ENCODE data around the gene PACS2. TPM values are rescaled to one million over a fixed set of nuclear protein-coding genes. Genes with fewer than 3 reads are reported as not detected.

The PACS2 gene
- total RNA-seq, 3 donors from 2014 or later: 23.1 to 27.2 (median 24.8) TPM

DNA sequence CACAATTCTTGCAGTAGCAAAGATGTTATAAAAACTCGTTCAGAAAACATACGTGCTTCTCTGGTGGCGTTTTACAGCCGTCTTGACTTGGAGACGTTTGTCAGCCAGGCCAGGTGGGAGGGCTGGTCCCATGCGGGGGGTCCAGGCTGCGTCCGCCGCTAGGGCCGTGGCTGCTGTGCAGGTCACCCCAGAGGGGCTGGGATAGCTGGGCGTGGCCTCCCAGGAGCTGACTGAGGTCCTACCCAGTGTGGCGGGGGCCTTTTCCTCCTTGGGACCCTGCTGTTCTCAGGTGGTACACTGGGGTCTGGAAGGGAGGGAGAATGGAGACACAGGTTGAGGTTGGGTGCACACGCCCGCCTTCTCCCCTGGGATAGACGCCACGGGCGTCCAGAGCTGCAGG, 130.3 kb downstream of the PACS2 start:
- Mint-ChIP-seq H3K4me1 (ENCODE audit: low read depth) (no peaks in the 10 kb centered on the region), H3K27me3 (ENCODE audit: low read depth) (no peaks in the 10 kb centered on the region), H3K36me3 (ENCODE audit: insufficient read depth) (peaks cover 3% of the 10 kb centered on the region), H3K4me3 (no peak overlapping the region), H3K9me3 (no peaks in the 10 kb centered on the region)
- no peak for ATAC-seq
- no peak for DNase-seq

- Mint-ChIP-seq H3K4me1 (ENCODE audit: low read depth) (no peaks in the 10 kb centered on the region), H3K4me3 (no peak overlapping the region), H3K27me3 (ENCODE audit: low read depth) (no peaks in the 10 kb centered on the region), H3K36me3 (ENCODE audit: insufficient read depth) (peaks cover 3% of the 10 kb centered on the region), H3K9me3 (no peaks in the 10 kb centered on the region)
- ATAC-seq (no peak), DNase-seq (no peak)
Observed at GRCh38 chr14:105445290-105445689, 130.7 kb downstream of the PACS2 start.

GRCh38 chr14:105445901-105446845, 131.6 kb downstream of the PACS2 start:
- Mint-ChIP-seq H3K9me3 (no peaks in the 10 kb centered on the region), H3K4me1 (ENCODE audit: low read depth) (no peaks in the 10 kb centered on the region)

GRCh38 chr14:105446971-105447370, 132.4 kb downstream of the PACS2 start:
- Mint-ChIP-seq H3K4me1 (ENCODE audit: low read depth) (no peaks in the 10 kb centered on the region), H3K27me3 (ENCODE audit: low read depth) (no peaks in the 10 kb centered on the region), H3K9me3 (no peaks in the 10 kb centered on the region), H3K4me3 (no peak overlapping the region), H3K36me3 (ENCODE audit: insufficient read depth) (peaks cover under 1% of the 10 kb centered on the region)
- ATAC-seq: no peak
- no peak for DNase-seq

More at GRCh38 chr14:105445901-105446845, 131.6 kb downstream of the PACS2 start:
- Mint-ChIP-seq H3K27me3 (ENCODE audit: low read depth) (no peaks in the 10 kb centered on the region), H3K4me3 (no peak overlapping the region), H3K36me3 (ENCODE audit: insufficient read depth) (peaks cover 3% of the 10 kb centered on the region)
- no peak for DNase-seq
- no peak for ATAC-seq

Other genes with a start within 250 kb of the PACS2 start
- 10 to 100 TPM; 14.6 to 18.4 (median 16.8) TPM for gene GPR132, start 249.3 kb upstream of the PACS2 start, total RNA-seq
- gene JAG2, start 146.0 kb upstream of the PACS2 start, total RNA-seq: 1 to 10 TPM; 2.9 to 5.4 (median 5.2) TPM
- 1 to 10 TPM; 5.2 to 7.0 (median 5.7) TPM for gene NUDT14, start 133.4 kb upstream of the PACS2 start, total RNA-seq
- gene BTBD6, start 66.2 kb upstream of the PACS2 start, total RNA-seq: 10 to 100 TPM; 29.4 to 33.9 (median 33.0) TPM
- 10 to 100 TPM; 33.5 to 36.4 (median 35.4) TPM for gene BRF1, start 13.7 kb upstream of the PACS2 start, total RNA-seq
- 1 to 10 TPM in 2 of 3 donors, under 1 TPM in 1; 0.71 to 1.7 (median 1.2) TPM for gene TEX22, start 83.8 kb downstream of the PACS2 start, total RNA-seq
- gene MTA1, start 105.1 kb downstream of the PACS2 start, total RNA-seq: 100 to 1,000 TPM; 154 to 166 (median 154) TPM
- gene CRIP2, start 160.1 kb downstream of the PACS2 start, total RNA-seq: 1 to 10 TPM in 1 of 3 donors, under 1 TPM in 2; 0.90 to 1.4 (median 0.91) TPM
- gene CRIP1, start 172.1 kb downstream of the PACS2 start, total RNA-seq: 10 to 100 TPM; 24.9 to 43.9 (median 33.5) TPM
- gene TEDC1, start 176.5 kb downstream of the PACS2 start, total RNA-seq: 10 to 100 TPM; 53.7 to 58.7 (median 57.8) TPM
- 10 to 100 TPM; 14.4 to 24.6 (median 19.5) TPM for gene TMEM121, start 211.8 kb downstream of the PACS2 start, total RNA-seq

All from activated T-cell treated with anti-CD3 and anti-CD28 coated beads, Interleukin-2, amount 50 U/mL, for 4 hours (primary cell).